BLaER1 treated with 17β-estradiol and CSF1 and Interleukin-3, amounts not matched to agents 10 nM and 100 nM (cell line): ENCODE results near the gene TPRX1.
"Not testable (repeated sequence)": the region's sequence is repeated elsewhere in the genome, so short reads cannot be mapped to it uniquely, and the experiment has no call there.

Experiments used
- H3K27ac ChIP-seq, 11 experiments: shearing (Covaris generic); formaldehyde crosslinking; 2 replicates each; pipeline ENCODE4 v1.8.1; 2022
- H3K27me3 ChIP-seq, 11 experiments: shearing (Covaris generic); formaldehyde crosslinking; 2 replicates each; pipeline ENCODE4 v1.8.1; 2022
- H3K36me3 ChIP-seq, 11 experiments: shearing (Covaris generic); formaldehyde crosslinking; 2 replicates each; pipeline ENCODE4 v1.8.1; 2022
- H3K4me1 ChIP-seq, 10 experiments: shearing (Covaris generic); formaldehyde crosslinking; 2 replicates each; pipeline ENCODE4 v1.8.1; 2022
- H3K4me2 ChIP-seq, 11 experiments: shearing (Covaris generic); formaldehyde crosslinking; 2 replicates each; pipeline ENCODE4 v1.8.1; 2022
- H3K4me3 ChIP-seq, 10 experiments: shearing (Covaris generic); formaldehyde crosslinking; 2 replicates each; pipeline ENCODE4 v1.8.1; 2022
- H3K9ac ChIP-seq, 11 experiments: shearing (Covaris generic); formaldehyde crosslinking; 2 replicates each; pipeline ENCODE4 v1.8.1; 2022
- H3K9me3 ChIP-seq, 11 experiments: shearing (Covaris generic); formaldehyde crosslinking; replicated peaks in 1 of 11; 2 replicates each; pipeline ENCODE4 v1.8.1; 2022
- H4K20me1 ChIP-seq, 11 experiments: shearing (Covaris generic); formaldehyde crosslinking; 2 replicates each; pipeline ENCODE4 v1.8.1; 2022
- Cebpa-rat ChIP-seq, 11 experiments: shearing (Covaris generic); IDR thresholded peaks; 2 replicates each; pipeline ENCODE4 v1.8.1; 2022

Gene TPRX1

GRCh38 chr19:47804451-47804850 lies at the start of gene TPRX1:
Gene TPRX1, minus strand, starts transcription at chr19:47804551. Its CDS starts 12 bp downstream, at chr19:47804539.
- not testable (repeated sequence) for H3K36me3 ChIP-seq, H3K4me2 ChIP-seq, H3K27me3 ChIP-seq, H3K27ac ChIP-seq, H4K20me1 ChIP-seq, H3K4me1 ChIP-seq, H3K9ac ChIP-seq, H3K4me3 ChIP-seq
- peaks cover 15 to 22% (median 17%) of the 10 kb centered on the region in 11 experiments for H3K9me3 ChIP-seq

GRCh38 chr19:47853003-47853402 lies 48.7 kb upstream of the TPRX1 start:
- Histone ChIP-seq H3K4me2 (no peak overlapping the region), H3K4me3 (no peak overlapping the region), H3K9me3 (no peaks in the 10 kb centered on the region), H4K20me1 (no peaks in the 10 kb centered on the region; a peak in 1 of 22 replicates), H3K27me3 (no peaks in the 10 kb centered on the region; a peak in 1 of 22 replicates), H3K4me1 (peaks cover 0 to 10% (median 0%) of the 10 kb centered on the region in 10 experiments; a peak in 6 of 20 replicates), H3K36me3 (no peaks in the 10 kb centered on the region), H3K27ac (no peak overlapping the region), H3K9ac (no peak overlapping the region)
- TF ChIP-seq Cebpa-rat (IDR thresholded peaks at IDR 0.05), result no peak

- no peak overlapping the region for H3K4me2 ChIP-seq
- no peaks in the 10 kb centered on the region; a peak in 1 of 22 replicates for H3K27me3 ChIP-seq
- no peak overlapping the region for H3K4me3 ChIP-seq
- H3K9ac ChIP-seq, result no peak overlapping the region
- no peak for TF ChIP-seq Cebpa-rat (IDR thresholded peaks at IDR 0.05)
- no peaks in the 10 kb centered on the region for H3K36me3 ChIP-seq
- H3K27ac ChIP-seq, result no peak overlapping the region
- H3K9me3 ChIP-seq, result no peaks in the 10 kb centered on the region
- no peaks in the 10 kb centered on the region; a peak in 1 of 22 replicates for H4K20me1 ChIP-seq
- H3K4me1 ChIP-seq, result no peaks in the 10 kb centered on the region; a peak in 1 of 20 replicates
Observed at GRCh38 chr19:47848823-47849473, 44.6 kb upstream of the TPRX1 start.

- no peaks in the 10 kb centered on the region for H3K9me3 ChIP-seq
- H3K36me3 ChIP-seq, result no peaks in the 10 kb centered on the region
- H3K9ac ChIP-seq, result no peak overlapping the region
- H3K4me3 ChIP-seq, result no peak overlapping the region
- H4K20me1 ChIP-seq, result no peaks in the 10 kb centered on the region; a peak in 1 of 22 replicates
- TF ChIP-seq Cebpa-rat (IDR thresholded peaks at IDR 0.05), result no peak
- no peaks in the 10 kb centered on the region; a peak in 1 of 22 replicates for H3K27me3 ChIP-seq
- peaks cover 0 to 3% (median under 1%) of the 10 kb centered on the region in 10 experiments; a peak in 4 of 20 replicates for H3K4me1 ChIP-seq
- H3K4me2 ChIP-seq, result no peak overlapping the region
- no peak overlapping the region for H3K27ac ChIP-seq
Observed at GRCh38 chr19:47848425-47848822, 44.1 kb upstream of the TPRX1 start.

GRCh38 chr19:47842941-47843340 lies 38.6 kb upstream of the TPRX1 start:
- H3K4me1 ChIP-seq, result peaks cover 0 to 8% (median 2%) of the 10 kb centered on the region in 10 experiments; a peak in 4 of 20 replicates
- peak overlapping the region in 4 of 11 experiments; percentile 5 to 30 (median 10); a peak in 2 of 22 replicates for H3K4me2 ChIP-seq
- no peaks in the 10 kb centered on the region for H3K36me3 ChIP-seq
- H3K27ac ChIP-seq, result no peak overlapping the region
- no peaks in the 10 kb centered on the region for H4K20me1 ChIP-seq
- no peak for TF ChIP-seq Cebpa-rat (IDR thresholded peaks at IDR 0.05)
- H3K9me3 ChIP-seq, result no peaks in the 10 kb centered on the region
- no peak overlapping the region for H3K4me3 ChIP-seq
- no peaks in the 10 kb centered on the region for H3K27me3 ChIP-seq
- no peak overlapping the region for H3K9ac ChIP-seq

- Histone ChIP-seq H3K4me2 (no peak overlapping the region), H4K20me1 (no peaks in the 10 kb centered on the region), H3K9ac (no peak overlapping the region), H3K9me3 (no peaks in the 10 kb centered on the region), H3K27me3 (no peaks in the 10 kb centered on the region), H3K36me3 (no peaks in the 10 kb centered on the region), H3K4me1 (peaks cover 0 to 8% (median 2%) of the 10 kb centered on the region in 10 experiments; a peak in 4 of 20 replicates), H3K27ac (no peak overlapping the region), H3K4me3 (no peak overlapping the region)
- no peak for TF ChIP-seq Cebpa-rat (IDR thresholded peaks at IDR 0.05)
Observed at GRCh38 chr19:47839913-47840312, 35.6 kb upstream of the TPRX1 start.

GRCh38 chr19:47839411-47839810 lies 35.1 kb upstream of the TPRX1 start:
- Histone ChIP-seq H3K4me1 (peaks cover 0 to 8% (median 2%) of the 10 kb centered on the region in 10 experiments; a peak in 4 of 20 replicates), H3K4me3 (no peak overlapping the region), H4K20me1 (no peaks in the 10 kb centered on the region), H3K9me3 (no peaks in the 10 kb centered on the region), H3K36me3 (no peaks in the 10 kb centered on the region), H3K9ac (no peak overlapping the region), H3K4me2 (no peak overlapping the region), H3K27ac (no peak overlapping the region), H3K27me3 (no peaks in the 10 kb centered on the region)
- TF ChIP-seq Cebpa-rat (IDR thresholded peaks at IDR 0.05), result no peak

- Histone ChIP-seq H3K4me3 (no peak overlapping the region), H3K36me3 (no peaks in the 10 kb centered on the region), H3K9me3 (no peaks in the 10 kb centered on the region), H3K27ac (no peak overlapping the region), H3K4me1 (no peaks in the 10 kb centered on the region), H3K27me3 (no peaks in the 10 kb centered on the region), H4K20me1 (no peaks in the 10 kb centered on the region), H3K9ac (no peak overlapping the region), H3K4me2 (no peak overlapping the region)
- no peak for TF ChIP-seq Cebpa-rat (IDR thresholded peaks at IDR 0.05)
Observed at GRCh38 chr19:47836038-47836437, 31.7 kb upstream of the TPRX1 start.

GRCh38 chr19:47832723-47833122 lies 28.4 kb upstream of the TPRX1 start:
- H3K4me1 ChIP-seq, result no peaks in the 10 kb centered on the region
- H3K27me3 ChIP-seq, result no peaks in the 10 kb centered on the region
- TF ChIP-seq Cebpa-rat (IDR thresholded peaks at IDR 0.05), result no peak
- no peaks in the 10 kb centered on the region for H4K20me1 ChIP-seq
- H3K9me3 ChIP-seq, result no peaks in the 10 kb centered on the region
- H3K27ac ChIP-seq, result no peak overlapping the region
- no peak overlapping the region for H3K9ac ChIP-seq
- H3K36me3 ChIP-seq, result no peaks in the 10 kb centered on the region
- no peak overlapping the region for H3K4me3 ChIP-seq
- no peak overlapping the region for H3K4me2 ChIP-seq

GRCh38 chr19:47826800-47827199 lies 22.4 kb upstream of the TPRX1 start:
- Histone ChIP-seq H3K9ac (no peak overlapping the region), H3K4me1 (no peaks in the 10 kb centered on the region)
- no peak for TF ChIP-seq Cebpa-rat (IDR thresholded peaks at IDR 0.05)

More at GRCh38 chr19:47826800-47827199, 22.4 kb upstream of the TPRX1 start:
- no peaks in the 10 kb centered on the region for H3K36me3 ChIP-seq
- H3K27ac ChIP-seq, result no peak overlapping the region
- 0 out of 22 replicates have a peak, but pooled peaks cover 0 to 5% (median 0%) of the 10 kb centered on the region in 11 experiments for H3K9me3 ChIP-seq
- H3K27me3 ChIP-seq, result no peaks in the 10 kb centered on the region
- no peak overlapping the region for H3K4me2 ChIP-seq
- H4K20me1 ChIP-seq, result 0 out of 22 replicates have a peak, but pooled peaks cover 0 to 7% (median 0%) of the 10 kb centered on the region in 11 experiments
- no peak overlapping the region for H3K4me3 ChIP-seq
